Right renal pelvis (tissue), 4 donors: ENCODE results near the gene ELOB. TPM values are rescaled to one million over a fixed set of nuclear protein-coding genes. Genes with fewer than 3 reads are reported as not detected.

Source experiments
- DNase-seq, 4 donors: peaks; one replicate each; pipeline ENCODE4 v3.0.0-alpha.2; 2013; ENCODE audit warnings: low read depth in 4 of 4, low spot score in 3 of 4, missing footprints in 1 of 4
- polyA plus RNA-seq, 4 donors: library from polyadenylated mRNA; unstranded; fragments of 120-200 nt; gene quantifications; one replicate each; pipeline ENCODE4 v1.2.1, GENCODE V29; 2013; ENCODE audit not compliant: insufficient read length in 4 of 4

The ELOB gene
- polyA plus RNA-seq, 4 donors = 218 to 336 (median 229) TPM

GRCh38 chr16:2784358-2785100 lies 7.4 kb upstream of the ELOB start:
- no peak for DNase-seq

GRCh38 chr16:2783581-2784357 lies 6.7 kb upstream of the ELOB start:
- DNase-seq = no peak

- no peak for DNase-seq
These were observed 5.7 kb upstream of the ELOB start for GRCh38 chr16:2782583-2783351.

GRCh38 chr16:2779978-2780898 lies 3.2 kb upstream of the ELOB start:
- no peak for DNase-seq

GRCh38 chr16:2779151-2779920 lies 2.3 kb upstream of the ELOB start:
- DNase-seq = no peak

- no peak for DNase-seq
These were observed 1.5 kb upstream of the ELOB start for GRCh38 chr16:2778630-2778958.

GRCh38 chr16:2777903-2778629 lies 986 bp upstream of the ELOB start:
- peak in 3 of 4 donors; percentile 24 to 49 (median 31) for DNase-seq

- no peak for DNase-seq
These were observed 460 bp downstream of the ELOB start for GRCh38 chr16:2776500-2777139.

GRCh38 chr16:2775765-2776499 lies 1.1 kb downstream of the ELOB start:
- no peak for DNase-seq

- DNase-seq = no peak
These were observed 1.9 kb downstream of the ELOB start for GRCh38 chr16:2775131-2775716.

GRCh38 chr16:2774161-2774891 lies 2.8 kb downstream of the ELOB start:
- DNase-seq = no peak

GRCh38 chr16:2773188-2773968 lies 3.7 kb downstream of the ELOB start:
- no peak for DNase-seq

- no peak for DNase-seq
These were observed 5.3 kb downstream of the ELOB start for GRCh38 chr16:2771496-2772402.

- DNase-seq = no peak
These were observed 6.8 kb downstream of the ELOB start for GRCh38 chr16:2770057-2770951.
